Lung (tissue), 12 donors: ENCODE results near the gene PISD. TPM values are rescaled to one million over a fixed set of nuclear protein-coding genes. Genes with fewer than 3 reads are reported as not detected.

Experiments used
- ATAC-seq: fragments of 200-7000 bp; cut with Tn5 transposase; one replicate; pipeline ENCODE4 v1.9.1; 2020; ENCODE audit warnings: moderate number of reproducible peaks; ENCODE audit not compliant: insufficient read depth, low FRiP score
- DNase-seq, 3 donors: peaks; one replicate each; pipeline ENCODE4 v3.0.0-alpha.2; 2013 to 2017
- H3K27ac ChIP-seq, 2 donors: one replicate each; pipeline ENCODE4 v1.5.1; 2013; ENCODE audit warnings: mild to moderate bottlenecking in 2 of 2, moderate library complexity in 2 of 2, control low read depth in 1 of 2, inconsistent platforms in 1 of 2, low read depth in 1 of 2, low read length in 1 of 2
- H3K27me3 ChIP-seq, 3 donors: one replicate each; pipeline ENCODE4 v1.5.1; 2013; ENCODE audit warnings: low read length in 2 of 3; ENCODE audit not compliant: control insufficient read depth in 3 of 3, insufficient read depth in 3 of 3
- H3K36me3 ChIP-seq, 4 donors: one replicate each; pipeline ENCODE4 v1.5.1; 2013; ENCODE audit warnings: low read length in 4 of 4, mild to moderate bottlenecking in 1 of 4, moderate library complexity in 1 of 4; ENCODE audit not compliant: control insufficient read depth in 4 of 4, insufficient read depth in 4 of 4
- H3K4me1 ChIP-seq, 5 donors: one replicate each; pipeline ENCODE4 v1.5.1; 2013; ENCODE audit warnings: low read length in 5 of 5, mild to moderate bottlenecking in 2 of 5, moderate library complexity in 1 of 5; ENCODE audit not compliant: control insufficient read depth in 5 of 5, insufficient read depth in 5 of 5
- H3K4me3 ChIP-seq: one replicate; pipeline ENCODE4 v1.5.1; 2013; ENCODE audit warnings: mild to moderate bottlenecking, control low read depth, moderate library complexity
- H3K9ac ChIP-seq, 2 donors: one replicate each; pipeline ENCODE4 v1.5.1; 2013; ENCODE audit warnings: low read length in 2 of 2, control low read depth in 1 of 2; ENCODE audit not compliant: insufficient read depth in 1 of 2
- H3K9me3 ChIP-seq, 4 donors: one replicate each; pipeline ENCODE4 v1.5.1; 2013; ENCODE audit warnings: low read length in 3 of 4, mild to moderate bottlenecking in 1 of 4, moderate library complexity in 1 of 4; ENCODE audit not compliant: control insufficient read depth in 4 of 4, insufficient read depth in 3 of 4
- WGBS, 2 donors: extraction: QIAGEN DNeasy Blood & Tissue Kit; methylation state at CpG; one replicate each; pipeline ENCODE4 v1.1.7; 2013; 5-methylcytosine and 5-hydroxymethylcytosine counted together
- polyA plus RNA-seq, 2 donors: library from polyadenylated mRNA; stranded (reverse); fragments of 200-250 nt; gene quantifications; one replicate each; pipeline ENCODE4 v1.2.1, GENCODE V29; 2013
- total RNA-seq, 2 donors: library from RNA; depleted of rRNA in 1 of 2; stranded (reverse); fragments of >200 nt in 1 of 2; gene quantifications; one replicate each; pipeline ENCODE4 v1.2.1, GENCODE V29; 2014 to 2021
- TF ChIP-seq, protein P1 (sequence below): IDR thresholded peaks from 2 replicates; pipeline ENCODE4 v1.5.1; 2012; ENCODE audit warnings: mild to moderate bottlenecking; ENCODE audit errors: control extremely low read depth, extremely low read depth
- donor health status: control.
- donor health status: control.
- donor health status: Bipolar disorder and iron deficiency.
- donor health status: healthy.
- donor health status: DM: yes; HTN: yes; CAD: no.

The PISD gene
- total and polyA plus RNA-seq, 4 donors, result 25.7 to 94.6 (median 46.8) TPM

DNA sequence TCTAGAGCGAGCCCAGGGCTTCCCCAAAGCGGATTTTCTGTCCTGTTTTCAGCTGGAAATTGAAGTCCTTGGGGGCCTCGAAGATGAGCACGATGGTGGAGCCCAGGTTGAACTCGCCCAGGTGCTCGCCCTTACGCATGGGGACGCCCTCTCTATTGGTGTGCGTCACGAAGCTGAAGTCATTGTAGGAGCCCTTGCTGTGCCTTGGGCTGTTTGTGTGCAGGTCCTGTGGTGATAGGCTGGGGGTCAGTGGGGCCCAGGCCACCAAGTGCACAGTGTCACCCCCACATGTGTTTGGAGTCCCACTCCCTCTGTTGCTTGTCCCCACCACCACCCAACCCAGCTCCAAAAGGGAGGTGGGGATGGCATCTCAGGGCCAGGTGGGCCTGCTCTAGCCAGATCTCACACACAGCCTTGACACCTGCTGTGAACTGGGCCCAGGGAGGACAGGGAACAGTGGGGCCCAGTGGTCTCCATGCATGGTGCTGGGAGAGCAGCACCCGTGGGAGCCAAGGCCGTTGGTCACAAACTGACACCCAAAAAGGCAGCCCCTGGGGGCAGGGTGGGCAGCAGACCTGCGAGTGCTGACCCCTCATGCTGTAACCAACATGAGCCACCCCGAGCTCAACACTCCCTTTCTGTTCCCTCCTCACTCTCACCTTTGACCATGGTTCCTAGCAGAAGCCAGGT, 42.3 kb downstream of the PISD start:
- DNase-seq (no peak), ATAC-seq (no peak)
- Histone ChIP-seq H3K27ac (no peak overlapping the region), H3K4me1 (peaks cover 0 to 15% (median 0%) of the 10 kb centered on the region in 5 donors), H3K27me3 (no peaks in the 10 kb centered on the region), H3K9me3 (no peaks in the 10 kb centered on the region), H3K36me3 (peaks cover 0 to 67% (median 6%) of the 10 kb centered on the region in 4 donors), H3K4me3 (no peak overlapping the region), H3K9ac (no peak overlapping the region)
- TF ChIP-seq, protein P1, sequence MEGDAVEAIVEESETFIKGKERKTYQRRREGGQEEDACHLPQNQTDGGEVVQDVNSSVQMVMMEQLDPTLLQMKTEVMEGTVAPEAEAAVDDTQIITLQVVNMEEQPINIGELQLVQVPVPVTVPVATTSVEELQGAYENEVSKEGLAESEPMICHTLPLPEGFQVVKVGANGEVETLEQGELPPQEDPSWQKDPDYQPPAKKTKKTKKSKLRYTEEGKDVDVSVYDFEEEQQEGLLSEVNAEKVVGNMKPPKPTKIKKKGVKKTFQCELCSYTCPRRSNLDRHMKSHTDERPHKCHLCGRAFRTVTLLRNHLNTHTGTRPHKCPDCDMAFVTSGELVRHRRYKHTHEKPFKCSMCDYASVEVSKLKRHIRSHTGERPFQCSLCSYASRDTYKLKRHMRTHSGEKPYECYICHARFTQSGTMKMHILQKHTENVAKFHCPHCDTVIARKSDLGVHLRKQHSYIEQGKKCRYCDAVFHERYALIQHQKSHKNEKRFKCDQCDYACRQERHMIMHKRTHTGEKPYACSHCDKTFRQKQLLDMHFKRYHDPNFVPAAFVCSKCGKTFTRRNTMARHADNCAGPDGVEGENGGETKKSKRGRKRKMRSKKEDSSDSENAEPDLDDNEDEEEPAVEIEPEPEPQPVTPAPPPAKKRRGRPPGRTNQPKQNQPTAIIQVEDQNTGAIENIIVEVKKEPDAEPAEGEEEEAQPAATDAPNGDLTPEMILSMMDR, result no peak
- 93 to 97% methylated on average over 14 of the region's 14 CpGs for WGBS, 2 donors

DNA sequence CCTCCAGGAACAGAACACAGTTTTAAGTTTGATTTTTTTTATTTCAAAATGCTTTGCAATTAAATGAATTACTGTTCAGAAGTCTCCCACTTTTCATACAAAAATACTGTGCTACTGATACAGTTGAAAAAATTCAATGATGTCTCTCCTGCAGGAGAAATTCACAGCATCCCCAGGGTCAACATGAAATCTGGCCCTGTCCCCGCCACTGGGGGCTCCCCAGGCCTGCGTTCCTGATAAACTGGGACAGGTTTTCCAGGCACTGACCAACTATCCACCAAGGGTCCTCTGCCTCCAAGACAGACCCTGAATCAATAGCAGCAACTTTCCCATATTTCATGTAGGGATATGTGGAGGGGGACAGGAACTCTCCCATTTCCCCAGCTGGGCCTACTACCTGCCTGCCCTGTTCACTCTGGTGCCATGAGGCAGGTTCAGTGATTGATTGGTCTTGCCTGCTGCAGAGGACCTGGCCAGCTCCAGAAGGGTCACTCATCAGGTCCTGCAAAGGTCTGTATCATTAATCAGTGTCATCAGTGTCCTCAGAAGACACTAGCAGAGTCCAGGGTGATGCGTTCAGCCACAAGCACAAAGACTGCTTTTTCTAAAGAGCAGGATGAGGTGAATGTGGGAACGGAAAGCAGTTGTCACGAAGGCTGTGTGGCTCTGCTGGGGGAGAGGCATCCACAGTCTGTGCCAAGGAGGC, 43.4 kb downstream of the PISD start:
- Histone ChIP-seq H3K27ac (no peak overlapping the region), H3K4me1 (peaks cover 0 to 17% (median 0%) of the 10 kb centered on the region in 5 donors), H3K36me3 (peaks cover 0 to 63% (median 6%) of the 10 kb centered on the region in 4 donors), H3K9ac (no peak overlapping the region), H3K27me3 (no peaks in the 10 kb centered on the region), H3K4me3 (no peak overlapping the region), H3K9me3 (no peaks in the 10 kb centered on the region)
- 86 to 91% methylated on average over 5 of the region's 5 CpGs for WGBS, 2 donors
- DNase-seq (no peak), ATAC-seq (no peak)
- TF ChIP-seq, protein P1, result no peak

DNA sequence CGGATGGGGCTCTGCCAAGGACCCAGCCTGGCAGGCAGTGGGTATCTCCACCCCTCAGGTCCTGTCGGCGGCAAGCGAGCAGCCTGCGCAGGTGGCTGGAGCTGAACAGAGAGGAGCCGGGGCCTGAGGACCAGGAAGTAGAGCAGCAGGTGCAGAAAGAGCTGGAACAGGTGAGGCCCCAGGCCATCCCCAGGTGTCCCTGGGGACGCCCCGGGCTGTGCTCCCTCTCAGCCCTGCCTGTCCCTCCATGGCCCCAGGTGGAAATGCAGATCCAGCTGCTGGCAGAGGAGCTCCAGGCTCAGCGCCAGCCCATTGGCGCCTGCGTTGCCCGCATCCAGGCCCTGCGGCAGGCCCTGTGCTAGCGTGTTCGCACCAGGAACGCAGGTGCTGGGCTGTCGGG, 44.0 kb downstream of the PISD start:
- TF ChIP-seq, protein P1, result no peak
- WGBS, 2 donors, result 90 to 98% methylated on average over 17 of the region's 17 CpGs
- peaks cover 0 to 62% (median 5%) of the 10 kb centered on the region in 4 donors for H3K36me3 ChIP-seq
- no peak for ATAC-seq
- no peaks in the 10 kb centered on the region for H3K9me3 ChIP-seq
- H3K27me3 ChIP-seq, result no peaks in the 10 kb centered on the region
- no peak overlapping the region for H3K27ac ChIP-seq
- H3K4me3 ChIP-seq, result no peak overlapping the region
- H3K4me1 ChIP-seq, result peaks cover 0 to 17% (median 0%) of the 10 kb centered on the region in 5 donors
- no peak overlapping the region for H3K9ac ChIP-seq
- DNase-seq, result no peak
